ENCODE data around the gene ASB3. TPM values are rescaled to one million over a fixed set of nuclear protein-coding genes. Genes with fewer than 3 reads are reported as not detected.
A peak's percentile ranks its signal among the peaks of the same experiment; 100 is the strongest.

Gene ASB3
- polyA plus RNA-seq, 2 of the 4 experiments (the other 2 are of a cell fraction) = 13.5 to 35.9 TPM

DNA sequence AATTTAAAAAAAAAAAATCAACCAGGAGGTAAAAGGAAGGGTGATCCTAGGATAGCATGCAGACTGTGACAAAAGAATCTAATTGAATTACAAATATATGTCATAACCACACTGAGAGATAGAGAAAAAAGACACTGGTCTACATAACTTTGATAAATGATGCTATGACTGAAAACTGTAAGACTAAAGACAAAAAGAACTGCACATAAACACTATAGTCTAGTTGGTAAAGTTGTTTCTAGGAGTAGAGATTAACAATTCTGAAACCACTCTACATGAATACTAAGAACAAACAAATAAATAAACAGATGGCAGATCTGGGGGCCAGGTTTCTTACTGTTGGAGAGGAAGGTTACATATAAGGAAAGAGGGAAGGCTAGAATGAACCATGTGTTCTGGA, 33.7 kb downstream of the ASB3 start:
- peaks cover 11% of the 10 kb centered on the region; the same call in 2 of the 3 replicates for H3K4me1 ChIP-seq
- no peak overlapping the region for H3K4me2 ChIP-seq
- ATAC-seq = no peak
- TF ChIP-seq, protein P1, sequence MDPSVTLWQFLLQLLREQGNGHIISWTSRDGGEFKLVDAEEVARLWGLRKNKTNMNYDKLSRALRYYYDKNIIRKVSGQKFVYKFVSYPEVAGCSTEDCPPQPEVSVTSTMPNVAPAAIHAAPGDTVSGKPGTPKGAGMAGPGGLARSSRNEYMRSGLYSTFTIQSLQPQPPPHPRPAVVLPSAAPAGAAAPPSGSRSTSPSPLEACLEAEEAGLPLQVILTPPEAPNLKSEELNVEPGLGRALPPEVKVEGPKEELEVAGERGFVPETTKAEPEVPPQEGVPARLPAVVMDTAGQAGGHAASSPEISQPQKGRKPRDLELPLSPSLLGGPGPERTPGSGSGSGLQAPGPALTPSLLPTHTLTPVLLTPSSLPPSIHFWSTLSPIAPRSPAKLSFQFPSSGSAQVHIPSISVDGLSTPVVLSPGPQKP (IDR thresholded peaks at IDR 0.05; ENCODE audit: low read depth, low read length) = no peak
- TF ChIP-seq, protein P2, sequence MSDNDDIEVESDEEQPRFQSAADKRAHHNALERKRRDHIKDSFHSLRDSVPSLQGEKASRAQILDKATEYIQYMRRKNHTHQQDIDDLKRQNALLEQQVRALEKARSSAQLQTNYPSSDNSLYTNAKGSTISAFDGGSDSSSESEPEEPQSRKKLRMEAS (IDR thresholded peaks at IDR 0.05) = no peak
- no peak for TF ChIP-seq CHD4 (IDR thresholded peaks at IDR 0.05; ENCODE audit: borderline replicate concordance)
- no peak for TF ChIP-seq MAZ (IDR thresholded peaks at IDR 0.05; ENCODE audit: borderline replicate concordance, low read depth, low read length)
- TF ChIP-seq EHMT2 (IDR thresholded peaks at IDR 0.05; ENCODE audit: low read depth) = no peak
- POLR2A ChIA-PET = no interaction called here
- no peak overlapping the region for H3K27ac ChIP-seq
- no peak for DNase-seq (ENCODE audit: low read depth in 1 of 2, low spot score in 1 of 2)
- no peak for FAIRE-seq
- CTCF ChIA-PET = interaction anchor here (0.6 to 0.7 kb wide), 2 partner anchors 13 kb away, joined by 3 to 5 read pairs; no protein-coding TSS in a partner anchor
- no peak overlapping the region for H3K4me3 ChIP-seq
- H3K9me3 ChIP-seq = no peaks in the 10 kb centered on the region

DNA sequence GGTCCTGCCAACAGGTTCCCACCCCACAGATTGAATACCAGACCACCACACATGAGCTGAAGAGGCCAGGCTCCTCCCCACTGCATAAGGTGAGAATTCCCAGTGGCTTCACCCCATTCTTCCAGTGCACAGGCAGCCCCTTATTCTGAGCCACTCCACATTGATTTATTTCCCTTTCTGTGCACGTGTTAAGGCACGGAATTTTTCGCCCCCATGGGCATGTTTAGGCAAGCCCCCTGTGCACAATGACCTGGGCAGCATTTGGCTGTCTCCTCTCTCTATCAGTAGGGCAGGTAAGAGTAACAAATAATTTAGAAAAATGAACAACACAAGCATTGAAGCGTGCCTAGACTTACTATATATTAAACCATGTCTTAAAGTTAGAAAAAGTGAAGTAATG, 34.4 kb downstream of the ASB3 start:
- H3K4me1 ChIP-seq = peaks cover 11% of the 10 kb centered on the region; the same call in 2 of the 3 replicates
- FAIRE-seq (no peak), DNase-seq (ENCODE audit: low read depth in 1 of 2, low spot score in 1 of 2) (no peak), ATAC-seq (no peak)
- TF ChIP-seq JUN (IDR thresholded peaks at IDR 0.05) (no peak), SREBF2 (IDR thresholded peaks at IDR 0.05) (no peak), RNF2 (IDR thresholded peaks at IDR 0.05; ENCODE audit: borderline replicate concordance, low read depth) (no peak), NR3C1 (IDR thresholded peaks at IDR 0.05) (no peak), ZSCAN20 (CRISPR knock-in tag; IDR thresholded peaks at IDR 0.05) (no peak), CHD4 (IDR thresholded peaks at IDR 0.05; ENCODE audit: borderline replicate concordance) (no peak), KDM1A (IDR thresholded peaks at IDR 0.05; ENCODE audit: low read depth) (no peak), CHD2 (IDR thresholded peaks at IDR 0.05; ENCODE audit: low read length, partially characterized antibody) (no peak), ZFP36 (IDR thresholded peaks at IDR 0.05; ENCODE audit: borderline replicate concordance, partially characterized antibody) (no peak), CEBPB (IDR thresholded peaks at IDR 0.05) (no peak), RAD21 (conservative IDR thresholded peaks at IDR 0.05 in 1 of 2, IDR thresholded peaks at IDR 0.05 in 1 of 2) (no peak), EHMT2 (IDR thresholded peaks at IDR 0.05; ENCODE audit: low read depth) (no peak), CBX2 (IDR thresholded peaks at IDR 0.05; ENCODE audit: borderline replicate concordance, low read depth) (no peak), FOSB (CRISPR knock-in tag; IDR thresholded peaks at IDR 0.05) (no peak), KDM5A (IDR thresholded peaks at IDR 0.05) (no peak)
- TF ChIP-seq, protein P3, sequence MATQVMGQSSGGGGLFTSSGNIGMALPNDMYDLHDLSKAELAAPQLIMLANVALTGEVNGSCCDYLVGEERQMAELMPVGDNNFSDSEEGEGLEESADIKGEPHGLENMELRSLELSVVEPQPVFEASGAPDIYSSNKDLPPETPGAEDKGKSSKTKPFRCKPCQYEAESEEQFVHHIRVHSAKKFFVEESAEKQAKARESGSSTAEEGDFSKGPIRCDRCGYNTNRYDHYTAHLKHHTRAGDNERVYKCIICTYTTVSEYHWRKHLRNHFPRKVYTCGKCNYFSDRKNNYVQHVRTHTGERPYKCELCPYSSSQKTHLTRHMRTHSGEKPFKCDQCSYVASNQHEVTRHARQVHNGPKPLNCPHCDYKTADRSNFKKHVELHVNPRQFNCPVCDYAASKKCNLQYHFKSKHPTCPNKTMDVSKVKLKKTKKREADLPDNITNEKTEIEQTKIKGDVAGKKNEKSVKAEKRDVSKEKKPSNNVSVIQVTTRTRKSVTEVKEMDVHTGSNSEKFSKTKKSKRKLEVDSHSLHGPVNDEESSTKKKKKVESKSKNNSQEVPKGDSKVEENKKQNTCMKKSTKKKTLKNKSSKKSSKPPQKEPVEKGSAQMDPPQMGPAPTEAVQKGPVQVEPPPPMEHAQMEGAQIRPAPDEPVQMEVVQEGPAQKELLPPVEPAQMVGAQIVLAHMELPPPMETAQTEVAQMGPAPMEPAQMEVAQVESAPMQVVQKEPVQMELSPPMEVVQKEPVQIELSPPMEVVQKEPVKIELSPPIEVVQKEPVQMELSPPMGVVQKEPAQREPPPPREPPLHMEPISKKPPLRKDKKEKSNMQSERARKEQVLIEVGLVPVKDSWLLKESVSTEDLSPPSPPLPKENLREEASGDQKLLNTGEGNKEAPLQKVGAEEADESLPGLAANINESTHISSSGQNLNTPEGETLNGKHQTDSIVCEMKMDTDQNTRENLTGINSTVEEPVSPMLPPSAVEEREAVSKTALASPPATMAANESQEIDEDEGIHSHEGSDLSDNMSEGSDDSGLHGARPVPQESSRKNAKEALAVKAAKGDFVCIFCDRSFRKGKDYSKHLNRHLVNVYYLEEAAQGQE (IDR thresholded peaks at IDR 0.05) = no peak
- H3K27ac ChIP-seq = peak overlapping the region in 1 of 2 experiments; percentile 15; a peak in 1 of 6 replicates
- WGBS (ENCODE audit: missing lambda C conversion rate) = 82% methylated on average over 4 of the region's 4 CpGs
- ChIA-PET POLR2A (no interaction called here), CTCF (no interaction called here)
- no peak overlapping the region for H3K4me3 ChIP-seq
- H3K4me2 ChIP-seq = no peak overlapping the region
- no peaks in the 10 kb centered on the region for H3K9me3 ChIP-seq

DNA sequence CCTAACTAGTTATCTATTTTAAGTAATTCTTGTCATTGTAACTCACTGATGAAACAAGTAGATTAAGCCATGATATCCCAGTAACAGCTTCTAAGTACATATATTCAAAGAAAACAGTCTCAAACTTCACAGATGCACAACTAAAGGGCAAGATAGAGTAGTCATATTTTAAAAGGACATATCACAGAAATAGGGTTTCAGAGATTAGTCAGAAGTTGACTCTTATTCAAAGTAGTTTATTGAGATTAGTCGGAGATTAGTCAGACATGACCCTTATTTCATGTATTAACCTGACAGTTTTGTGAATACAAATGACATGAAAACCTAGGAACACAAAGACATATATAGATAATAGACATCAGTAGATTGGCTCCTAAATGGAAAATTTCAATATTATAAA, 35.0 kb downstream of the ASB3 start:
- CTCF ChIA-PET = no interaction called here
- TF ChIP-seq, protein P1 (IDR thresholded peaks at IDR 0.05; ENCODE audit: low read depth, low read length) = no peak
- TF ChIP-seq, protein P2 (IDR thresholded peaks at IDR 0.05) = no peak
- TF ChIP-seq KDM1A (IDR thresholded peaks at IDR 0.05; ENCODE audit: low read depth) (no peak), HOXB5 (CRISPR knock-in tag; IDR thresholded peaks at IDR 0.05) (no peak), TP53 (CRISPR knock-in tag; IDR thresholded peaks at IDR 0.05) (no peak), NR3C1 (IDR thresholded peaks at IDR 0.05) (no peak), GATA3 (IDR thresholded peaks at IDR 0.05; ENCODE audit: borderline replicate concordance) (no peak), CEBPB (IDR thresholded peaks at IDR 0.05) (no peak), JUN (IDR thresholded peaks at IDR 0.05) (no peak), CHD4 (IDR thresholded peaks at IDR 0.05; ENCODE audit: borderline replicate concordance) (no peak), SREBF2 (IDR thresholded peaks at IDR 0.05) (no peak), MAZ (IDR thresholded peaks at IDR 0.05; ENCODE audit: borderline replicate concordance, low read depth, low read length) (no peak), CBX2 (IDR thresholded peaks at IDR 0.05; ENCODE audit: borderline replicate concordance, low read depth) (no peak), EHF (CRISPR knock-in tag; IDR thresholded peaks at IDR 0.05) (no peak)
- TF ChIP-seq, protein P4, sequence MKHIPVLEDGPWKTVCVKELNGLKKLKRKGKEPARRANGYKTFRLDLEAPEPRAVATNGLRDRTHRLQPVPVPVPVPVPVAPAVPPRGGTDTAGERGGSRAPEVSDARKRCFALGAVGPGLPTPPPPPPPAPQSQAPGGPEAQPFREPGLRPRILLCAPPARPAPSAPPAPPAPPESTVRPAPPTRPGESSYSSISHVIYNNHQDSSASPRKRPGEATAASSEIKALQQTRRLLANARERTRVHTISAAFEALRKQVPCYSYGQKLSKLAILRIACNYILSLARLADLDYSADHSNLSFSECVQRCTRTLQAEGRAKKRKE (CRISPR knock-in tag; IDR thresholded peaks at IDR 0.05; ENCODE audit: low read depth) = no peak
- TF ChIP-seq, protein P5, sequence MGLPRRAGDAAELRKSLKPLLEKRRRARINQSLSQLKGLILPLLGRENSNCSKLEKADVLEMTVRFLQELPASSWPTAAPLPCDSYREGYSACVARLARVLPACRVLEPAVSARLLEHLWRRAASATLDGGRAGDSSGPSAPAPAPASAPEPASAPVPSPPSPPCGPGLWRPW (IDR thresholded peaks at IDR 0.05) = no peak

More for the DNA sequence above, 35.0 kb downstream of the ASB3 start:
- no peak overlapping the region for H3K4me3 ChIP-seq
- ATAC-seq = no peak
- 56% methylated on average over 1 of the region's 1 CpG for WGBS (ENCODE audit: missing lambda C conversion rate)
- peaks cover 11% of the 10 kb centered on the region; the same call in 2 of the 3 replicates for H3K4me1 ChIP-seq
- no peaks in the 10 kb centered on the region for H3K9me3 ChIP-seq
- H3K27ac ChIP-seq = no peak overlapping the region
- DNase-seq (ENCODE audit: low read depth in 1 of 2, low spot score in 1 of 2) = no peak
- POLR2A ChIA-PET = interaction anchor here (0.7 kb wide), 1 partner anchor 16 kb away, joined by 3 read pairs; the partner anchor contains the start of gene CHAC2
- no peak overlapping the region for H3K4me2 ChIP-seq
- no peak for FAIRE-seq
